Fibroblast of skin of scalp (primary cell): Measurements from ENCODE around the gene LAG3.

Experiments
- DNase-seq: peaks from one replicate; pipeline ENCODE4 v3.0.0-alpha.2; 2013

LAG3 gene

GRCh38 chr12:6790496-6791150, 18.3 kb downstream of the LAG3 start:
- DNase-seq, result no peak

- DNase-seq, result no peak
Measured at GRCh38 chr12:6791931-6792520, 19.7 kb downstream of the LAG3 start.

- DNase-seq, result no peak
Measured at GRCh38 chr12:6792522-6793201, 20.3 kb downstream of the LAG3 start.

GRCh38 chr12:6795088-6795487, 22.8 kb downstream of the LAG3 start:
- DNase-seq, result no peak

GRCh38 chr12:6796576-6796975, 24.3 kb downstream of the LAG3 start:
- no peak for DNase-seq

- DNase-seq, result no peak
Measured at GRCh38 chr12:6799147-6799546, 26.8 kb downstream of the LAG3 start.

- DNase-seq, result no peak
Measured at GRCh38 chr12:6807170-6807569, 34.9 kb downstream of the LAG3 start.

- DNase-seq, result no peak
Measured at GRCh38 chr12:6809056-6809455, 36.7 kb downstream of the LAG3 start.

GRCh38 chr12:6810758-6811157, 38.4 kb downstream of the LAG3 start:
- DNase-seq, result no peak

- DNase-seq, result no peak
Measured at GRCh38 chr12:6813363-6813762, 41.0 kb downstream of the LAG3 start.

GRCh38 chr12:6816598-6816997, 44.3 kb downstream of the LAG3 start:
- DNase-seq, result no peak

GRCh38 chr12:6817098-6817497, 44.8 kb downstream of the LAG3 start:
- no peak for DNase-seq

GRCh38 chr12:6817662-6818157, 45.4 kb downstream of the LAG3 start:
- no peak for DNase-seq

- no peak for DNase-seq
Measured at GRCh38 chr12:6818222-6818621, 45.9 kb downstream of the LAG3 start.

GRCh38 chr12:6818645-6819044, 46.3 kb downstream of the LAG3 start:
- no peak for DNase-seq

- DNase-seq, result no peak
Measured at GRCh38 chr12:6819106-6820030, 47.0 kb downstream of the LAG3 start.

- no peak for DNase-seq
Measured at GRCh38 chr12:6820166-6820565, 47.8 kb downstream of the LAG3 start.

GRCh38 chr12:6821591-6822425, 49.5 kb downstream of the LAG3 start, which contains the start of gene GPR162:
TSS of gene GPR162 (plus strand) at chr12:6821821. CDS start at chr12:6823899, 2,078 bp downstream.
- DNase-seq, result peak; percentile 61

GRCh38 chr12:6822426-6823135, 50.3 kb downstream of the LAG3 start:
- DNase-seq, result no peak

- DNase-seq, result no peak
Measured at GRCh38 chr12:6823182-6824084, 51.1 kb downstream of the LAG3 start.
